GM21367 (cell line): ENCODE data around the gene SLC35A3.
A peak's percentile ranks its signal among the peaks of the same experiment; 100 is the strongest.
"Not testable (repeated sequence)": the region's sequence is repeated elsewhere in the genome, so short reads cannot be mapped to it uniquely, and the experiment has no call there.

Experiments
- ATAC-seq: cut with Tn5 transposase; IDR thresholded peaks from one replicate; pipeline ENCODE4 v1.9.1; 2021; ENCODE audit not compliant: unreplicated experiment

The SLC35A3 gene

GRCh38 chr1:99969729-99970621 lies at the start of gene SLC35A3:
Gene SLC35A3, plus strand, starts transcription at chr1:99969996. Its CDS starts 23,559 bp downstream, at chr1:99993555.
- peak; percentile 89 for ATAC-seq

- no peak for ATAC-seq
Measured at GRCh38 chr1:99934801-99935200, 35.0 kb upstream of the SLC35A3 start.

DNA sequence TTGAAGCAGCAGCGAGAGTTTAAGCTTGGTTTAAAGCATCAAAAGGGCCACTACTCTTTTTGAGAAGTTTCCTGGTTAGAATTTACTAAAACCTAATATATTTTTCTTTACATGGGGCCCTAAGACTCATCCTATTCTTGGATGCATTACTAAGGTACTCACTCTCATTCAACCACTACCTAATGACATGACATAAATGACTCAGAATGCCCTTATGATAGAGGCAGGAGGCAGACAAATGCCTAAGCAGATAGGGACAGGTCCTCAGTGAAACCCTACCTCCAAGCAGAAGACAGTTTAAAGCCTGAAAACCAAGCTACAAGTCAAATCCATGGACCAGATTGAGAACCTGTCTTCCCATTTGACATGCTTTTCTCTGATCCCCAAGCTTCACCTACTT lies 34.3 kb upstream of the SLC35A3 start:
- no peak for ATAC-seq

- ATAC-seq: no peak
Measured at GRCh38 chr1:99936071-99936470, 33.7 kb upstream of the SLC35A3 start.

DNA sequence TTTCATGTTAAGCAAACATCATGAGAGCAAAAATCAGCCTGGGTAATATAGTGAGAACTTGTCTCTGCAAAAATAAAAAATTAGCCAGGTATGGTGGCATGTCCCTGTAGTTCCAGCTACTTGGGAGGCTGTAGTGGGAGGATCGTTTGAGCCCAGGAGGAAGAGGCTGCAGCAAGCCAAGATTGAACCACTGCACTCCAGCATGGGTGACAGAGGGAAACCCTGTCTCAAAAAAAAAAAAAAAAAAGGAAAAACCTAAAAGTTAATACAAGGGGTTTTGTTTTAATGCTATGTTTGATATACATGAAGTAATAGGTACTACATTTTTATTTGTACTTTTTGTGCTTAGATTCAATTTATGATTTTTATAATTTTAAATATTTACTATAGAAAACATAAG lies 27.1 kb upstream of the SLC35A3 start:
- no peak for ATAC-seq

DNA sequence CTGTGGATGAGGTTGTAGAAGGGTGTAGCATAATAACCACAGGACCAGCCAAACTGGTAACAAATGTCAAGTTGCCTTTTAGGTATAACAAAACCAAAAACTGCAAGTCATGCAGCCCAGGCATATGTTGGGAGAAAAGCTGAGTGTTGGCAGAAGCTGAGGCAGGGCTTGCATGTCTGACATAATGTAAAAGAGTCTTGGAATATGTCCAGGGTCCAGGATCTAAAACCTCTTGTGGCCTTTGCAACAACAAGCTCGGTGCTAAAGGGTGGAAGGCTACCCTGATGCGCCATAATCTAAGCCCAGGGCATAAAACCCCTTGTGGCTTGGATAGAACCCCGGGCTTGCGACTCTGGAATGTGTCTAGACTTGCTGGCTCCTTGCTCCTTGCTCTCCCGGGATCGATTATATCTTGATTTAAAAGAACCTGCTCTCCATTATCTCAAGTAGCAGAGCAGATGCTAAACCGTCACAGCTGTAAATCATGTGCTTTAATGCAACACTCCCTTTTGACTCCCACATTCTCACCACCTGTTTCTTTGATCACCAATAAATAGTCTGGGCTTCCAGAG lies 26.5 kb upstream of the SLC35A3 start:
- no peak for ATAC-seq

- ATAC-seq: no peak
Measured at GRCh38 chr1:99944192-99944591, 25.6 kb upstream of the SLC35A3 start.

GRCh38 chr1:99945174-99945573 lies 24.6 kb upstream of the SLC35A3 start:
- ATAC-seq: no peak

DNA sequence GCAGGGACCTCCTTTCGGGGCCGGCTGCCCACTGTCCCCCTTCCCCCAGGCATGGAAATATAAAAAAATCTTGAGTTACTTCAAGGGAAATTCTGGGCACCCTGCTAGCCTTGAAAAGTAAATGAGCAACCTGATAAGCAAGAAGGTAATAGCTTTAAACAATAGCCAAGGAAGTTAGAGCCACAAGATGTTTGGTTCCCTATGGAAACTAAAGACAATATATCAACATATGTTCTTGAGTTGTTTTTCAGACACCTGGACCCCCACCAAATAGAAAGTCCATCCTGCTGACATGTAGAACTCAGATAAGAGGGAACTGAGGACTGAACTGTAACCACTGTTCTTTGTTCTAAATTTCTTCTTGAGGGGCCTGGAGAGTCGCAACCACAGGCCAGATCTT lies 19.3 kb upstream of the SLC35A3 start:
- ATAC-seq: no peak

- no peak for ATAC-seq
Measured at GRCh38 chr1:99952522-99952921, 17.3 kb upstream of the SLC35A3 start.

GRCh38 chr1:99955375-99955774 lies 14.4 kb upstream of the SLC35A3 start:
- no peak for ATAC-seq

DNA sequence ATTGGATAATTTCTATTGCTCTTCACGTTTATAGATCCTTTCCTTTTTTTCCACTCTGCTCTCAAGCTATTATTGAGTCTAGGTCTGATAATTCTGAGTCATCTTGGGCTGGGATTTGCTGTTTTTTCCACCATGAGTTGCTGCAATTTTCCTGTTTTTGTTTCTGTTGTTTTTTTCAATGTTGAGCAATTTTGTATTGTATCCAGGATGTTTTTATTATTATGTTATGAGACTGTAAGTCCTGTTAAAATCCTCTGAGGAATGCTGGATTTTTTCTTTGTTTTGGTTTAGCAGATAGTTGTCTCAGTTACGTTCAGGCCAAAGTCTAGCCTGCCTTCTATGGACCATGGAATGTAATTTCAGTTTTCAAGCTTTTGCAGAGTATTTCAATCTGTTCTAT lies 13.0 kb upstream of the SLC35A3 start:
- ATAC-seq: no peak

- ATAC-seq: no peak
Measured at GRCh38 chr1:99957818-99958217, 12.0 kb upstream of the SLC35A3 start.

GRCh38 chr1:99959189-99959705 lies 10.5 kb upstream of the SLC35A3 start:
- not testable (repeated sequence) for ATAC-seq

DNA sequence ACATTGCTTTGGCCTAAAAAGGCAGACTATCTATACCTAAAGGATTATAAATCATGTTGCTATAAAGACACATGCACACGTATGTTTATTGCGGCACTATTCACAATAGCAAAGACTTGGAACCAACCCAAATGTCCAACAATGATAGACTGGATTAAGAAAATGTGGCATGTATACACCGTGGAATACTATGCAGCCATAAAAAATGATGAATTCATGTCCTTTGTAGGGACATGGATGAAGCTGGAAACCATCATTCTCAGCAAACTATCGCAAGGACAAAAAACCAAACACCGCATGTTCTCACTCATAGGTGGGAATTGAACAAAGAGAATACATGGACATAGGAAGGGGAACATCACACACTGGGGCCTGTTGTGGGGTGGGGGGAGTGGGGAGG lies 9.5 kb upstream of the SLC35A3 start:
- ATAC-seq: not testable (repeated sequence)

DNA sequence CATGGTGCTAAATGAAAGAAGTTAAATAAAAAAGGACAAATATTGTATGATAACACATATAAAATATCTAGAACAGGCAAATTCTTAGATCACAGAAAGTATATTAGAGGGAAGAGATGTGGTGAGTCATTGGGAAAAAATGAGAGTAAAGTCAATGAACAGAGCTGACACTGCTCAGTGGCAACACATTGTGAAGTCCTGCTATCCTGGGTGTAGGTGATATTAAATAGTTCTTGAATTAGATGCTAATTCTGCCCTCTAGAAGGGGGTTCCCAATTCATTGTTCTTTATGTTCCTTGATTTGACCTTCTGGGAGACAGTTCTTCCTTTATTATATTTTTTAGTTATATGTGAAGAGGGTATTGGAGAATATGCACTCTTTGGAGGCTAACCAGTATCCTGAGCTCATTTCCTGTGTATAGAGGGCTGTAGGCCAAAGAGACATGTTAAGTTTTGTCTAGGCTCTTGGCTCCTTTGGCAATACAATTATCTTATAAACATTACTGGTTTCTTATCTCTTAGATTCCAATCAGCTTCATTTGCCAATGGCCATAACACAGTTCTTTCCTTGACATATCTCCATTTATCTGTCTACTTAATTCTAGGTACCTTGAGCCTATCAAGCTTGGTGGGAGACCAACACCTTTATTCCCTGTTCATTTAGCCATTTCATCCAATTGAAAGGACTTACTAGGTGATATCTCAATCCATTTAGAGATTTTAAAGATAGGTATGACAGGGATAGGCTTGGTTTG lies 6.6 kb upstream of the SLC35A3 start:
- no peak for ATAC-seq

GRCh38 chr1:99964806-99965205 lies 5.0 kb upstream of the SLC35A3 start:
- no peak for ATAC-seq

- no peak for ATAC-seq
Measured at GRCh38 chr1:99965646-99966375, 4.0 kb upstream of the SLC35A3 start.

DNA sequence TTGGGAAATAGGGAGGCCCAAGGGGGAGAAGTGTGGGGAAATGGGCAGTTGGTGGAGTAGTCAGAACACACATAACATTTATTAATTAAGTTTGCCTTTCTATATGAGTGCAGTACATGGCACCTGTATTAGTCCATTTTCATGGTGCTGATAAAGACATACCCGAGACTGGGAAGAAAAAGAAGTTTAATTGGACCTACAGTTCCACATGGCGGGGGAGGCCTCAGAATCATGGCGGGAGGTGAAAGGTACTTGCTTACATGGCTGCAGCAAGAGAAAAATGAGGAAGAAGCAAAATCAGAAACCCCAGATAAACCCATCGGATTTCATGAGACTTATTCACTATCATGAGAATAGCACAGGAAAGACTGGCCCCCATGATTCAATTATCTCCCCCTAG lies 1.6 kb upstream of the SLC35A3 start:
- ATAC-seq: no peak

GRCh38 chr1:99969260-99969728 lies 502 bp upstream of the SLC35A3 start:
- ATAC-seq: peak; percentile 5
